IMR-90 (cell line): ENCODE data around the gene OSBPL6. TPM values are rescaled to one million over a fixed set of nuclear protein-coding genes. Genes with fewer than 3 reads are reported as not detected.

Experiments used
- ATAC-seq: fragments of 200-7000 bp; cut with Tn5 transposase; 2 replicates; pipeline ENCODE4 v1.9.1; 2020; ENCODE audit warnings: low read depth, mild to moderate bottlenecking, moderate library complexity
- BruUV-seq: library from RNA; stranded (reverse); fragments of 400-500 nt; replicated peaks from 2 replicates; lab custom pipeline; 2021; lab: Mats Ljungman, UMichigan
- CTCF ChIA-PET: fragments of 300-600 bp; formaldehyde crosslinking; extraction: SDS; loops from one replicate; lab custom pipeline; 2021; ENCODE audit warnings: antibody characterized with exemption; lab: Yijun Ruan, JAX
- POLR2A ChIA-PET: fragments of 300-600 bp; sonication (Branson Sonifier 250); formaldehyde crosslinking; loops from one replicate; lab custom pipeline; 2022; ENCODE audit warnings: antibody characterized with exemption; ENCODE audit not compliant: unreplicated experiment; lab: Charles Lee
- DNase-seq: peaks from one replicate; pipeline ENCODE4 v3.0.0; 2013
- H2AFZ ChIP-seq: replicated peaks from 2 replicates; pipeline ENCODE3; 2013; ENCODE audit warnings: low read length, mild to moderate bottlenecking; ENCODE audit not compliant: poor library complexity
- H2AK5ac ChIP-seq: 2 replicates; pipeline ENCODE4 v1.6.1; 2013; ENCODE audit warnings: low read depth, low read length, inconsistent platforms
- H2AK9ac ChIP-seq: replicated peaks from 2 replicates; pipeline ENCODE3; 2013; ENCODE audit warnings: mild to moderate bottlenecking, low read depth, low read length, moderate library complexity; ENCODE audit not compliant: poor library complexity
- H2BK120ac ChIP-seq: 2 replicates; pipeline ENCODE4 v1.6.1; 2013; ENCODE audit warnings: low read depth, low read length, inconsistent platforms
- H2BK15ac ChIP-seq: 3 replicates; pipeline ENCODE4 v1.6.1; 2013; ENCODE audit warnings: low read depth, low read length, inconsistent platforms
- H2BK20ac ChIP-seq: 2 replicates; pipeline ENCODE4 v1.6.1; 2013; ENCODE audit warnings: low read depth, mild to moderate bottlenecking, inconsistent platforms, low read length, moderate library complexity
- H2BK5ac ChIP-seq: 2 replicates; pipeline ENCODE4 v1.6.1; 2013; ENCODE audit warnings: mild to moderate bottlenecking, low read depth, low read length, inconsistent platforms; ENCODE audit not compliant: poor library complexity, severe bottlenecking
- H3K14ac ChIP-seq: replicated peaks from 2 replicates; pipeline ENCODE4 v1.6.1; 2013; ENCODE audit warnings: low read depth, low read length, inconsistent platforms
- H3K18ac ChIP-seq: 2 replicates; pipeline ENCODE4 v1.6.1; 2013; ENCODE audit warnings: low read depth, low read length, control low read depth
- H3K23ac ChIP-seq: 2 replicates; pipeline ENCODE4 v1.6.1; 2013; ENCODE audit warnings: low read depth, low read length, inconsistent platforms
- H3K27ac ChIP-seq: 2 replicates; pipeline ENCODE4 v1.5.1; 2013; ENCODE audit warnings: mild to moderate bottlenecking, control low read depth, low read length; ENCODE audit not compliant: insufficient read depth
- H3K27me3 ChIP-seq: 2 replicates; pipeline ENCODE4 v1.6.1; 2013; ENCODE audit warnings: low read length; ENCODE audit not compliant: control insufficient read depth, insufficient read depth
- H3K36me3 ChIP-seq: 2 replicates; pipeline ENCODE4 v1.6.1; 2013; ENCODE audit warnings: low read length, mixed read lengths; ENCODE audit not compliant: control insufficient read depth, insufficient read depth
- H3K4ac ChIP-seq: 2 replicates; pipeline ENCODE4 v1.6.1; 2013; ENCODE audit warnings: low read depth, low read length, inconsistent platforms
- H3K4me1 ChIP-seq: 2 replicates; pipeline ENCODE4 v1.6.1; 2013; ENCODE audit warnings: low read length, mixed read lengths; ENCODE audit not compliant: control insufficient read depth, insufficient read depth
- H3K4me2 ChIP-seq: 2 replicates; pipeline ENCODE4 v1.6.1; 2013; ENCODE audit warnings: low read depth, mild to moderate bottlenecking, control low read depth, low read length, moderate library complexity
- H3K4me3 ChIP-seq: 2 replicates; pipeline ENCODE4 v1.5.1; 2013; ENCODE audit warnings: low read depth, mild to moderate bottlenecking, control low read depth, low read length, moderate library complexity; ENCODE audit not compliant: insufficient read depth
- H3K56ac ChIP-seq: 2 replicates; pipeline ENCODE4 v1.6.1; 2013; ENCODE audit warnings: low read length, inconsistent platforms; ENCODE audit not compliant: insufficient read depth; ENCODE audit errors: extremely low read depth
- H3K79me1 ChIP-seq, 2 experiments: 2 replicates each; pipeline ENCODE4 v1.6.1; 2013; ENCODE audit warnings: low read length in 2 of 2, inconsistent platforms in 1 of 2, low read depth in 1 of 2
- H3K9ac ChIP-seq: 2 replicates; pipeline ENCODE4 v1.6.1; 2013; ENCODE audit warnings: low read depth, low read length, control low read depth
- H3K9me1 ChIP-seq: 2 replicates; pipeline ENCODE4 v1.6.1; 2013; ENCODE audit warnings: low read length, inconsistent platforms; ENCODE audit not compliant: insufficient read depth
- H3K9me3 ChIP-seq: 2 replicates; pipeline ENCODE4 v1.6.1; 2013; ENCODE audit warnings: low read length; ENCODE audit not compliant: control insufficient read depth, insufficient read depth
- H4K20me1 ChIP-seq: 2 replicates; pipeline ENCODE4 v1.6.1; 2013; ENCODE audit warnings: low read length, inconsistent platforms; ENCODE audit not compliant: insufficient read depth
- H4K5ac ChIP-seq: 2 replicates; pipeline ENCODE4 v1.6.1; 2013; ENCODE audit warnings: mild to moderate bottlenecking, low read depth, low read length, control low read depth
- H4K8ac ChIP-seq, 2 experiments: 2 replicates each; pipeline ENCODE4 v1.6.1; 2013; ENCODE audit warnings: low read depth in 2 of 2, low read length in 2 of 2, control low read depth in 1 of 2, inconsistent platforms in 1 of 2
- H4K91ac ChIP-seq: 2 replicates; pipeline ENCODE4 v1.6.1; 2013; ENCODE audit warnings: low read depth, low read length, inconsistent platforms; ENCODE audit not compliant: insufficient read depth
- CEBPB ChIP-seq: IDR thresholded peaks from 2 replicates; pipeline ENCODE4 v1.6.1; 2012; ENCODE audit warnings: low read depth, low read length, improper control_type of control experiment
- RCOR1 ChIP-seq: IDR thresholded peaks from 2 replicates; pipeline ENCODE4 v1.6.1; 2012; ENCODE audit warnings: mild to moderate bottlenecking, low read length, improper control_type of control experiment; ENCODE audit not compliant: insufficient replicate concordance
- SMC3 ChIP-seq: fragments of 150-350 bp; IDR thresholded peaks from 2 replicates; pipeline ENCODE4 v1.6.1; 2016; ENCODE audit warnings: low read depth, mild to moderate bottlenecking, antibody characterized with exemption, low read length, moderate library complexity
- dilution Hi-C: fragments of 300-500 bp; cut with HindIII; formaldehyde crosslinking; loops from one replicate; pipeline ENCODE4 v1.14.3; 2018; ENCODE audit warnings: low sequenced_read_pairs; ENCODE audit not compliant: unreplicated experiment
- in situ Hi-C: fragments of 300-500 bp; cut with MboI; formaldehyde crosslinking; loops from 3 replicates; pipeline ENCODE4 v1.14.3; 2019; ENCODE audit warnings: low sequenced_read_pairs, inconsistent platforms, mixed read lengths
- intact Hi-C: fragments of 100-400 bp; cut with micrococcal nuclease; formaldehyde crosslinking; loops from 2 replicates; pipeline ENCODE4 v1.10.0; 2022
- polyA plus RNA-seq, 3 experiments: library from polyadenylated mRNA; depleted of rRNA; stranded (reverse); fragments of >200 nt; gene quantifications; 2 replicates each; pipeline ENCODE4 v1.2.3, GENCODE V29; 2012; ENCODE audit warnings: low replicate concordance in 1 of 3
- total RNA-seq: library from RNA; depleted of rRNA; stranded (reverse); fragments of >200 nt; gene quantifications from 2 replicates; pipeline ENCODE4 v1.2.3, GENCODE V29; 2012
- TF ChIP-seq, protein P1 (sequence below): fragments of 150-350 bp; IDR thresholded peaks from 2 replicates; pipeline ENCODE4 v1.6.1; 2017; ENCODE audit warnings: mild to moderate bottlenecking, antibody characterized with exemption, low read length, low read depth

The OSBPL6 gene
- total and polyA plus RNA-seq, 2 of the 4 experiments (the other 2 are of a cell fraction): 3.2 to 3.7 TPM

DNA sequence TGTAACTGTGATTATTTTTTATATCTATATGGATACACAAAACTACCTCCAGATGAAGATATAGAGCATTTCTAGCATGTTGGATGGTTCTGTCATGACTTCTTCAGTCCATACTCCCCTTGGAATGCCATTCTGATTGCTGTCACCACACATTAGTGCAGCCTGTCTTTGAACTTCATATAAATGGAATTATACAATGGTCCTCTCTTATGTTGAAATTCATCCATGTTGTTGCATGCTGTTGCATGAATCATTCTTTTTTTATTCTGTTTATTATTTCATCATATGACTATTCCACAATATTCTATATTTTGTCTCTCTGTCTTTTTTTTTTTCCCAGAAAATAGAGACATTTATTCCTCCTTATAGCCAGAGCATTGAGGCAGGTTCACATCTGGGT is 74.1 kb downstream of the OSBPL6 start:
- dilution Hi-C loops (no loop called here), in situ Hi-C loops (no loop called here), intact Hi-C loops (no loop called here)
- no peaks in the 10 kb centered on the region for H3K36me3 ChIP-seq
- no peak overlapping the region for H2AK9ac ChIP-seq
- H3K18ac ChIP-seq: no peak overlapping the region
- H4K91ac ChIP-seq: no peak overlapping the region
- H2BK120ac ChIP-seq: no peak overlapping the region
- CTCF ChIA-PET: interaction anchor here (0.8 kb wide), 1 partner anchor 11 kb away, joined by 3 read pairs; no protein-coding TSS in a partner anchor
- DNase-seq: peak; percentile 34
- no peak overlapping the region for H3K4me3 ChIP-seq
- no peak overlapping the region for H2BK20ac ChIP-seq
- H3K9me1 ChIP-seq: no peaks in the 10 kb centered on the region; the same call in 1 of the 2 replicates
- no peak overlapping the region for H2AK5ac ChIP-seq
- no peak overlapping the region for H3K14ac ChIP-seq
- no peak overlapping the region for H3K27ac ChIP-seq
- POLR2A ChIA-PET: no interaction called here
- no peaks in the 10 kb centered on the region for H4K20me1 ChIP-seq
- no peak overlapping the region for H3K4ac ChIP-seq
- no peaks in the 10 kb centered on the region for H3K27me3 ChIP-seq
- TF ChIP-seq CEBPB (peak; percentile 80), SMC3 (no peak), RCOR1 (no peak)
- TF ChIP-seq, protein P1, sequence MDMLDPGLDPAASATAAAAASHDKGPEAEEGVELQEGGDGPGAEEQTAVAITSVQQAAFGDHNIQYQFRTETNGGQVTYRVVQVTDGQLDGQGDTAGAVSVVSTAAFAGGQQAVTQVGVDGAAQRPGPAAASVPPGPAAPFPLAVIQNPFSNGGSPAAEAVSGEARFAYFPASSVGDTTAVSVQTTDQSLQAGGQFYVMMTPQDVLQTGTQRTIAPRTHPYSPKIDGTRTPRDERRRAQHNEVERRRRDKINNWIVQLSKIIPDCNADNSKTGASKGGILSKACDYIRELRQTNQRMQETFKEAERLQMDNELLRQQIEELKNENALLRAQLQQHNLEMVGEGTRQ: no peak
- no peak overlapping the region for H3K56ac ChIP-seq
- H3K4me1 ChIP-seq: no peaks in the 10 kb centered on the region
- peaks cover 0 to 3% of the 10 kb centered on the region in 2 experiments; a peak in 2 of 4 replicates for H3K79me1 ChIP-seq
- no peak overlapping the region for H4K5ac ChIP-seq
- no peak overlapping the region for H3K4me2 ChIP-seq
- ATAC-seq: no peak
- H2BK15ac ChIP-seq: no peak overlapping the region
- no peak overlapping the region for H3K9ac ChIP-seq
- no peak overlapping the region for H2AFZ ChIP-seq
- H2BK5ac ChIP-seq: no peak overlapping the region
- BruUV-seq: no TSS peak
- no peak overlapping the region for H4K8ac ChIP-seq
- no peaks in the 10 kb centered on the region for H3K9me3 ChIP-seq
- no peak overlapping the region for H3K23ac ChIP-seq
